ENCODE measurements around the gene SMOC1. TPM values are rescaled to one million over a fixed set of nuclear protein-coding genes. Genes with fewer than 3 reads are reported as not detected.

The SMOC1 gene
- total RNA-seq (1 to 10 TPM in 1 of 4 donors, under 1 TPM in 2, not detected in 1; 0.27 to 1.3 (median 0.71) TPM), polyA plus RNA-seq (under 1 TPM in 1 of 3 donors, not detected in 2; 0.77 TPM)

GRCh38 chr14:69879175-69880043, at the start of gene SMOC1:
TSS of gene SMOC1 (plus strand) at chr14:69879416. CDS start at chr14:69879679, 263 bp downstream.
- H3K4me3 ChIP-seq, result peak within 1 kb of the TSS in 3 of 4 donors; percentile 9 to 19 (median 18)
- intact Hi-C loops (cut with DNase I), result no loop called here
- peaks cover 0 to 10% (median 3%) of the 10 kb centered on the region in 4 donors for H3K4me1 ChIP-seq
- no peak for DNase-seq
- H3K36me3 ChIP-seq, result no peaks in the 10 kb centered on the region
- no peaks in the 10 kb centered on the region for H3K9me3 ChIP-seq
- H3K27me3 ChIP-seq, result peaks cover 6 to 44% (median 26%) of the 10 kb centered on the region in 3 donors
- no peak within 1 kb of the TSS for H3K27ac ChIP-seq
- TF ChIP-seq POLR2AphosphoS5 (IDR thresholded peaks at IDR 0.05), result no peak
- TF ChIP-seq EP300 (IDR thresholded peaks at IDR 0.05), result no peak
- TF ChIP-seq, protein P1, sequence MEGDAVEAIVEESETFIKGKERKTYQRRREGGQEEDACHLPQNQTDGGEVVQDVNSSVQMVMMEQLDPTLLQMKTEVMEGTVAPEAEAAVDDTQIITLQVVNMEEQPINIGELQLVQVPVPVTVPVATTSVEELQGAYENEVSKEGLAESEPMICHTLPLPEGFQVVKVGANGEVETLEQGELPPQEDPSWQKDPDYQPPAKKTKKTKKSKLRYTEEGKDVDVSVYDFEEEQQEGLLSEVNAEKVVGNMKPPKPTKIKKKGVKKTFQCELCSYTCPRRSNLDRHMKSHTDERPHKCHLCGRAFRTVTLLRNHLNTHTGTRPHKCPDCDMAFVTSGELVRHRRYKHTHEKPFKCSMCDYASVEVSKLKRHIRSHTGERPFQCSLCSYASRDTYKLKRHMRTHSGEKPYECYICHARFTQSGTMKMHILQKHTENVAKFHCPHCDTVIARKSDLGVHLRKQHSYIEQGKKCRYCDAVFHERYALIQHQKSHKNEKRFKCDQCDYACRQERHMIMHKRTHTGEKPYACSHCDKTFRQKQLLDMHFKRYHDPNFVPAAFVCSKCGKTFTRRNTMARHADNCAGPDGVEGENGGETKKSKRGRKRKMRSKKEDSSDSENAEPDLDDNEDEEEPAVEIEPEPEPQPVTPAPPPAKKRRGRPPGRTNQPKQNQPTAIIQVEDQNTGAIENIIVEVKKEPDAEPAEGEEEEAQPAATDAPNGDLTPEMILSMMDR (IDR thresholded peaks at IDR 0.05), result no peak
- TF ChIP-seq POLR2A (IDR thresholded peaks at IDR 0.05), result no peak
- 1 to 3% methylated on average over 67 of the region's 67 CpGs for WGBS, 2 donors

DNA sequence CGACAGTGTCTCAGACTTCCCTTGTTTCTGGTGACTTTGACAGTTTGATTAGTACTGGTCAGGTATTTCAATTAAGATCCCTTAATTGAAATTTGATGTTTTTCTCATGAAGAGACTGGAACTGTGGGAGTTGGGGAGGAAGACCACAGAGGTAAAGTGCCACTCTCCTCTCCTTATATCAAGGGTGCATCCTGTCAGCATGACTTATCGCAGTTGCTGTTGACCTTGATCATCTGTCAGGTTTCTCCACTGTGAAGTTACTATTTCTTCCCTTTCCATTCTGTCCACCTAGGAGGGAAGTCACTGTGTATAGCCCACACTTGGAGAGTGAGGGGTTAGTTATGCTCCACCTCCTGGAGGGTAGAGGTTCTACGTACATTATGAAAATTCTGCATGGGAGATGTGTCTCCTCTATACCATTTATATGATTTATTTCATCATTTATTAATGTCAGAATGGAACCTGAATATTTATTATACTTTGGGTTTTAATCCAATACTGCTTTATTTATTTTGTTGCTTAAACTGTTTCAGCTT, 40.3 kb upstream of the SMOC1 start:
- 58 to 89% methylated on average over 3 of the region's 3 CpGs for WGBS, 2 donors
- Histone ChIP-seq H3K4me3 (no peak overlapping the region), H3K36me3 (no peaks in the 10 kb centered on the region), H3K27me3 (no peaks in the 10 kb centered on the region), H3K4me1 (no peaks in the 10 kb centered on the region), H3K9me3 (no peaks in the 10 kb centered on the region), H3K27ac (no peak overlapping the region)
- intact Hi-C loops (cut with DNase I), result no loop called here
- DNase-seq, result no peak
- TF ChIP-seq EP300 (IDR thresholded peaks at IDR 0.05) (no peak), POLR2A (IDR thresholded peaks at IDR 0.05) (no peak)
- TF ChIP-seq, protein P1 (IDR thresholded peaks at IDR 0.05), result no peak

- Histone ChIP-seq H3K9me3 (no peaks in the 10 kb centered on the region), H3K27ac (no peak overlapping the region), H3K4me1 (no peaks in the 10 kb centered on the region), H3K36me3 (no peaks in the 10 kb centered on the region), H3K27me3 (peaks cover 0 to 3% (median 0%) of the 10 kb centered on the region in 3 donors), H3K4me3 (no peak overlapping the region)
- no peak for DNase-seq
- intact Hi-C loops (cut with DNase I), result no loop called here
- 91 to 92% methylated on average over 3 of the region's 3 CpGs for WGBS, 2 donors
- TF ChIP-seq POLR2AphosphoS5 (IDR thresholded peaks at IDR 0.05) (no peak), EP300 (IDR thresholded peaks at IDR 0.05) (no peak), POLR2A (IDR thresholded peaks at IDR 0.05) (no peak)
- TF ChIP-seq, protein P1 (IDR thresholded peaks at IDR 0.05), result no peak
These were observed 39.6 kb upstream of the SMOC1 start for GRCh38 chr14:69839661-69840060.

GRCh38 chr14:69841656-69842055, 37.6 kb upstream of the SMOC1 start:
- intact Hi-C loops (cut with DNase I), result no loop called here
- Histone ChIP-seq H3K4me3 (no peak overlapping the region), H3K36me3 (no peaks in the 10 kb centered on the region), H3K27me3 (peaks cover 0 to 12% (median 0%) of the 10 kb centered on the region in 3 donors), H3K27ac (no peak overlapping the region), H3K4me1 (no peaks in the 10 kb centered on the region), H3K9me3 (no peaks in the 10 kb centered on the region)
- WGBS, 2 donors, result 61 to 67% methylated on average over 5 of the region's 5 CpGs
- TF ChIP-seq POLR2AphosphoS5 (IDR thresholded peaks at IDR 0.05), result no peak
- TF ChIP-seq, protein P1 (IDR thresholded peaks at IDR 0.05), result no peak
- no peak for TF ChIP-seq EP300 (IDR thresholded peaks at IDR 0.05)
- no peak for TF ChIP-seq POLR2A (IDR thresholded peaks at IDR 0.05)
- no peak for DNase-seq

Data from sigmoid colon (tissue), 7 donors.